ENCODE measurements around the gene FERMT3.

- TF ChIP-seq CTCF (IDR thresholded peaks at IDR 0.05) (no peak), ZFX (IDR thresholded peaks at IDR 0.05; ENCODE audit: borderline replicate concordance) (no peak)
Observed at GRCh38 chr11:64239662-64240434, 33.3 kb downstream of the FERMT3 start.
